IPS-18a (cell line): ENCODE results near the gene ALKBH8.
"Not testable (repeated sequence)": the region's sequence is repeated elsewhere in the genome, so short reads cannot be mapped to it uniquely, and the experiment has no call there.

Experiments used
- H3K27ac ChIP-seq: one replicate; pipeline ENCODE4 v1.5.1; 2013; ENCODE audit warnings: low read length
- H3K27me3 ChIP-seq: one replicate; pipeline ENCODE4 v1.6.1; 2013; ENCODE audit warnings: mild to moderate bottlenecking, low read length; ENCODE audit not compliant: control insufficient read depth, insufficient read depth
- H3K36me3 ChIP-seq: one replicate; pipeline ENCODE4 v1.6.1; 2013; ENCODE audit warnings: low read depth, low read length; ENCODE audit not compliant: control insufficient read depth
- H3K4me1 ChIP-seq: one replicate; pipeline ENCODE4 v1.6.1; 2013; ENCODE audit warnings: low read depth, low read length; ENCODE audit not compliant: control insufficient read depth
- H3K4me3 ChIP-seq: one replicate; pipeline ENCODE4 v1.5.1; 2013; ENCODE audit warnings: low read length
- H3K9ac ChIP-seq: one replicate; pipeline ENCODE4 v1.6.1; 2013; ENCODE audit warnings: mild to moderate bottlenecking, low read length, moderate library complexity
- H3K9me3 ChIP-seq: one replicate; pipeline ENCODE4 v1.6.1; 2013; ENCODE audit warnings: low read depth, low read length; ENCODE audit not compliant: control insufficient read depth

ALKBH8 gene

DNA sequence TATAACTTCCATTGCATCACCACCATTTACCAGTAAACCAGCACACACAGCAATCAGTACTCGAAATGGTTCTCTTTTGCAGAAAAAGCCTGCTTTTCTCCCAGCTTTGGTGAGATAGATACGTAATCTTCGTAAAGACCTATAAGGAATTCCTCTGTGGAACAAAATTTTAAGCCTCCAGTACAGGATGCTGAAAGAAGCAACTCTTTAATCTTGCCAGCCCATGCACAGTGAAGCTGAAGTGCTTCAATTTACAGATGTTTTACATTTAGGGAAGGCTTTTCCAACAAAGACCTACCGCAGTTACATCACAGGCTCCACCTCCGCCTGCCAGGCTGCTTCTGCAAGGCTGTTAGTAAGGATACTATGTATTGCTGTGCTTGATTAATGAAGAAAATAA lies 27.3 kb upstream of the ALKBH8 start:
- H3K9me3 ChIP-seq, result no peaks in the 10 kb centered on the region
- H3K27ac ChIP-seq, result no peak overlapping the region
- no peak overlapping the region for H3K9ac ChIP-seq
- peaks cover 15% of the 10 kb centered on the region for H3K4me1 ChIP-seq
- H3K4me3 ChIP-seq, result peak overlapping the region; percentile 83
- H3K36me3 ChIP-seq, result no peaks in the 10 kb centered on the region
- peaks cover 72% of the 10 kb centered on the region for H3K27me3 ChIP-seq

DNA sequence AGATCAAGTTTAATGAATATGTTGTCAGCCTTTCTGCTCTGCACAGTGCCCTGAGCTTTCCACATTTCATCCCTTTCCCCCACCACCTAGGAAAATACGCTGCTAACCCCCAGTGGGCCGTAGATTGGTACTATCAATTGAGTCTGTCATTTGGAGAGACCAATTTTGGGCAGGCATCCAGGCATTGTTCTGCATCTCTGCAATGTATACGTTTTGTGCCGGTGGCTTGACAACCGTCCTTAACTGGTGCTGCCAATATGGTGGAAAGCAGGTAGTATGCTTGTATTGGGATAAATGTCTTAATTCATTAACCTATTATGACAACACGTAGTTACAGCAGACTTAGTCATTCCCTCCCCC lies 26.7 kb upstream of the ALKBH8 start:
- peaks cover 15% of the 10 kb centered on the region for H3K4me1 ChIP-seq
- H3K9me3 ChIP-seq, result no peaks in the 10 kb centered on the region
- peaks cover 78% of the 10 kb centered on the region for H3K27me3 ChIP-seq
- H3K36me3 ChIP-seq, result no peaks in the 10 kb centered on the region
- no peak overlapping the region for H3K27ac ChIP-seq
- H3K4me3 ChIP-seq, result peak overlapping the region; percentile 83
- no peak overlapping the region for H3K9ac ChIP-seq

DNA sequence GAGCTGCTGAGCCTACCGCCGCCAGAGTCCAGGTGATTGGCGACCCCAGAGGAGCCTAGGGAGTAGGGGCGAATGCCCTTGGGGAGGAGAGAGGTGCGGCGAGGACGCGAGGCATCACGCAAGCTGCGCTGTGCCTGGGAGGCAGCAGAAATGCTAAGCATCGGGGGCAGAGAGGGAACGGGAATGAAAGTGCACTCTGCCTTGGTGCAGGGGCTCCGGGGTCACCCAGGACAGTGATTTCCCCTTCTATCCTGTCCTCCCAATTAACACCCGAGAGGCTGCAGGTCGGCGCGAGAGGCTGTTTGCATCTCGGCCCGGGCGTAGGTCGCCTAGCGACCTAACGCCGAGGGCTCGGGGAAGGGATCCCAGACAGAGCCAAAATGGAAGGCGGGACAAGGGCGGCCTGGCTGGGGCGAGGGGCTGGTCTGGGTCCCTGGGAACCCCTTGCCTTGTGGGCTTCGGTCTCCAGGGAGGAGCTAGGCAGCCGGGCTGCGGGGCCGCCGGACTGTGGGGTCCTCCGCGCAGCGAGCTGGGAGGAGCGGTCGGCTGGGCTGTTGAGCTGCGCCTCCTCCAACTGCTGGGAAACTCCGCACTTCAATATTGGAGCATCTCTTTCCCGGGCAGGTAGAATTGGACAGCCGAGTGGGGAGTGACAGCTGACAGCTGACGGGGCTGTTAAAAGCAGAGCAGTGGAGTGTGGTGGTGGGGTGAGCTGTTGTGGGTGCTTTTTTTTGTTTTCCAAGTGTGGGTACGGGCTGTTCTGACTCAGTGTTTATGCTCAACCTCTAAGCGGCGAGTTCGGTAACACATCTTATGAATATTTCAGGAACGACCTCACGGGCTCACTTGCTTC lies 26.1 kb upstream of the ALKBH8 start:
- H3K4me3 ChIP-seq, result peak overlapping the region; percentile 83
- no peak overlapping the region for H3K27ac ChIP-seq
- peaks cover 15% of the 10 kb centered on the region for H3K4me1 ChIP-seq
- H3K9ac ChIP-seq, result peak overlapping the region; percentile 31
- no peaks in the 10 kb centered on the region for H3K9me3 ChIP-seq
- H3K27me3 ChIP-seq, result peaks cover 80% of the 10 kb centered on the region
- no peaks in the 10 kb centered on the region for H3K36me3 ChIP-seq

DNA sequence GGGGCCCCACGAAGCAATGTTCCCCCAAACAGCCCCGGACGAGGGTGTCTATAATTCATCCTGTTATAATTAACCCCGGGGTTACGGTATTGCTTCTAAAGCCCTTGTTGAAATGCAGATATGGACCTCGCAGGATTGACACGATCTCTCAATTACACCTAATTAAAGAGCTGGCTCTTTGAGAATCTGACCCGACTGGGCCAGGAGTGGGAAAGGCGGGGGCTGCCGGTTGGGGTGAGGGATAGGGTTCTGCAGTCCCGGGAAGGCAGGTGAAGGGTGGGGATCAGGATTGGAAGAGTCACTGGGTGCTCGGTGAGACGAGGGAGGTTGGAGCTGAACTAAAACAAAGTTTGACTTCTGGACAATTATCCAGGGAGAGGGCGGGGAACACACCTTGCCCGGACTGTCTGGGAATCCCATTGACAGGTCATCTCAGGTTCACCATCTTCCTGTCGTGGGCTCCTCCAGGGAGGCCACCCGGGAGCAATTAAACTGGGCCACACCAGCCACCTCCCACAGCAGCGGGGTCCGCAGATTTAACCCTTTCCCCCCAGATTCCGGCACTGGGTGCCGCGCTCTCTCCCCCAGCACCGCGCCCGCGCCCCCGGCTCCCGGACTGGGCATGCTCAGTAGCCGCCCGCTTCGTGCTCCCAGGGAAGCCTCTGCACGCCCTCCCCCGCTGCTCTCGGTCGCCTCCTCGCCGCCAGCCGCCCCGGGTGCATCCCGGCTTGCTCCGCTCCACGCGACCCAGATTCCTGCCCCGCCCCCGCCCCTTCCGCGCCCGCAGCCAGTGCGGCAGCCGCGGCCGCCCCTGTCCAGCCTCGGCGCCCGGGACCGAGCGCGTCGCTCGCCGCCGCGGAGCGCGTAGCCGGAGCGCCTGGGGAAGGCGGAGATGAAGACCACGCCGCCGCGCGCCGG lies 25.2 kb upstream of the ALKBH8 start, which contains the start of gene ELMOD1:
Gene ELMOD1 (plus strand): TSS at position 688 of the 918 bp plus-strand sequence. CDS start 27,043 bp downstream, outside the sequence.
- Histone ChIP-seq H3K36me3 (no peaks in the 10 kb centered on the region), H3K4me3 (peak within 1 kb of the TSS; percentile 83), H3K27ac (no peak within 1 kb of the TSS), H3K9me3 (no peaks in the 10 kb centered on the region), H3K4me1 (peaks cover 15% of the 10 kb centered on the region), H3K9ac (peak within 1 kb of the TSS; percentile 31), H3K27me3 (peaks cover 80% of the 10 kb centered on the region)

DNA sequence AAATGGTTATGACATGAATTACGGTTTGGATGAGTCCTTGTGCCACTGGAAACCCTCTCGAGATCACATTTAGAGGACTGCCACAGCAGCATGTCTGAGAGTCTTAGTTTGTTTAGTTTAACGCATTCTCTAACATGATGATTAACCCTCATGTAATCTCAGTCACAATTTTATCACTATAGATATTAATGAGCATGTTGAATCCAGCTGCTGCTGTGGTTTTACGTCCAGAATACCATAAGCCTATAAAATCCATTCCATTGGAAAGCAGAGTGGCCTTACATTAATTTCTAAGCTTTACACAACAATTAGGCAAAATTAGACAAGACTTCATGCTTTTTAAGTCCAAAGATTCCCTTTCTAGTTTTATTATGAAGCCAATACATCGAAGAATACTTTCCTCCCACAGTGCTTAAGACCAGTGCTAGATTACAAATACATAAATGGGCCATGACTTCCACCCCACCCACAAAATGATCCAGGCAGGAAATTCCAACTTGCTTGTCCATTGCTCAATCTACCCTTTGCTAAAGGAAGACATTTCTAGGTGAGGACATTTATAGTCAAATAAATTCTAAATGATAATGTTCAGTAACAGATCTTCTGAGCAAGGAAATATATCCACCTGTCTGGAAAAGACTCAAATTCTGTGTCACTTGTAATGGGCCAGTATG lies 21.9 kb upstream of the ALKBH8 start:
- H3K9ac ChIP-seq, result no peak overlapping the region
- no peak overlapping the region for H3K27ac ChIP-seq
- H3K36me3 ChIP-seq, result no peaks in the 10 kb centered on the region
- no peak overlapping the region for H3K4me3 ChIP-seq
- peaks cover 1% of the 10 kb centered on the region for H3K4me1 ChIP-seq
- no peaks in the 10 kb centered on the region for H3K9me3 ChIP-seq
- peaks cover 53% of the 10 kb centered on the region for H3K27me3 ChIP-seq

DNA sequence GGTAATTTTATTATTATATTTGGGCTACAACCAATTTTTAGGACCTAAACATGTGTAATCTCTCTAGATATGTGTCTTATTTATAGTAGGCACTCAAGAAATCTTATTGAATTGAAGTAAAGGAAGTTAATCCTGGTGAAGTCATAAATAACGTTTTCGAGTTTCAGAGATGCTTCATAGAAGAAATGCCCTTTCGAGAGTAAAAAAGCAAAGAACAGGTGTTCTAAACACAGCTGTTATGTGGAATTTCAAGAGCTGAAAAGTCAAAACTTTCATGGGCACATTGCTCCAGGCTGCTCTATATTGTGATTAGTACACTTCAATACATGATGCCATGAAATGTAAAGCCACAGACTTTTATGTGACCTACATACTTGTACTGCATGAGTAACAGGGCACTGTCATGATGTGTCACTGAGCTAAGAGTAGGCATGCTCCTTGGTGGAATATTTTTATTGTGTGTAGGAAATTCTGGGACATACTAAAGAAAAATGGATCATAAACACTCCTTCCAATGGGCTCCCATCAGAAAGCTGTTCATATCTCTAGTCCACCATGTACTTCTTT lies 18.2 kb upstream of the ALKBH8 start:
- Histone ChIP-seq H3K27ac (no peak overlapping the region), H3K36me3 (no peaks in the 10 kb centered on the region), H3K27me3 (peaks cover 16% of the 10 kb centered on the region), H3K4me3 (no peak overlapping the region), H3K4me1 (no peaks in the 10 kb centered on the region), H3K9ac (no peak overlapping the region), H3K9me3 (no peaks in the 10 kb centered on the region)

DNA sequence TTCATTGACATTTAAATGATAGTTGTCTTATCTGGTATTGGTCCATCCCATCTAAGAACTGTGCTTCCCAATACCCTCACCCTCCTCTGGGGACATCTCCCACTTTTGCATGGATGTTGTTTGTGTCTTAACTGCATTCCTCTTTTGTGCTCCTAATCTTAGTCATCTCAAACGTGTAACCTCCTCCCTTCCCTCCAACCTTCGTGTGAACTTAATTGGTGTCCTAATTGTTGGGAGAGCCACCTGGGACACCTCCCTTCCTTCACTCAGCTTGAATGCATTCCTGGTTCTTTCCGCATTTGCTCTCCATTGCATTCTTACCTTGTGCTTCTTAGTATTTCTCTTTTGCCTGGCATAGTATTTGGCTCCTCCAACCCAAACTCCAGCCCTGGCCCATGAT lies 15.6 kb upstream of the ALKBH8 start:
- Histone ChIP-seq H3K27me3 (no peaks in the 10 kb centered on the region), H3K4me1 (no peaks in the 10 kb centered on the region), H3K9ac (no peak overlapping the region), H3K36me3 (no peaks in the 10 kb centered on the region), H3K9me3 (no peaks in the 10 kb centered on the region), H3K27ac (no peak overlapping the region), H3K4me3 (no peak overlapping the region)

DNA sequence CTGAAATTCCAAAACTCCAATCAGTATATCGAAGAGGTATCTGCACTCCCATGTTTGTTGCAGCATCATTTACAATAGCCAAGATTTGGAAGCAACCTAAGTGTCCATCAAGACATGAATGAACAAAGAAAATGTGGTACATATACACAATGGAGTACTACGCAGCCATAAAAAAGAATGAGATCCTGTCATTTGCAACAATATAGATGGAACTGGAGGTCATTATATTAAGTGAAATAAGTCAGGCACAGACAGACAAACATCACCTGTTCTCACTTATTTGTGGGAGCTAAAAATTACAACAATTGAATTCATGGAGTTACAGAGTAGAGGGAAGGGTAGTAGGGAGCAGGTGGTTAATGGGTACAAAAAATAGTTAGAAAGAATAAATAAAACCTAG lies 13.6 kb upstream of the ALKBH8 start:
- H3K36me3 ChIP-seq, H3K4me3 ChIP-seq: not testable (repeated sequence)

DNA sequence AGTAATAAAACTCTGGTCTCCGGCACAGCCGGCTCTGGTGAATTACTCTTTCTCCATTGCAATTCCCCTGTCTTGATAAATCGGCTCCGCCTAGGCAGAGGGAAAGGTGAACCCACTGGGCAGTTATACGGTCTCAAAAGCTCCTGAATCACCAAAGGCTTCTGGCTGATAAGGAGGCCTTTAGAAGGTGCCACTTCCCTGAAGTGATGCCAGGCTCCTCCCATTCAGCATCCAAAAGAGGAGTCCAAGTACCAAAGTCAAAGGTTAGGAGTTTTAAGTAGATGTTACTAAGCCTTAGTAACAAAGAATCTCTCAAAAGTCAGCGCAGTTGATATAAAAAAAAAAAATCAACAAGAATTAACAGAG lies 11.8 kb upstream of the ALKBH8 start:
- Histone ChIP-seq H3K9ac (no peak overlapping the region), H3K36me3 (no peaks in the 10 kb centered on the region), H3K4me1 (no peaks in the 10 kb centered on the region), H3K9me3 (no peaks in the 10 kb centered on the region), H3K4me3 (no peak overlapping the region), H3K27me3 (no peaks in the 10 kb centered on the region), H3K27ac (no peak overlapping the region)

More for the DNA sequence above, 13.6 kb upstream of the ALKBH8 start:
- H3K9me3 ChIP-seq, H3K4me1 ChIP-seq, H3K27me3 ChIP-seq, H3K27ac ChIP-seq, H3K9ac ChIP-seq: not testable (repeated sequence)

DNA sequence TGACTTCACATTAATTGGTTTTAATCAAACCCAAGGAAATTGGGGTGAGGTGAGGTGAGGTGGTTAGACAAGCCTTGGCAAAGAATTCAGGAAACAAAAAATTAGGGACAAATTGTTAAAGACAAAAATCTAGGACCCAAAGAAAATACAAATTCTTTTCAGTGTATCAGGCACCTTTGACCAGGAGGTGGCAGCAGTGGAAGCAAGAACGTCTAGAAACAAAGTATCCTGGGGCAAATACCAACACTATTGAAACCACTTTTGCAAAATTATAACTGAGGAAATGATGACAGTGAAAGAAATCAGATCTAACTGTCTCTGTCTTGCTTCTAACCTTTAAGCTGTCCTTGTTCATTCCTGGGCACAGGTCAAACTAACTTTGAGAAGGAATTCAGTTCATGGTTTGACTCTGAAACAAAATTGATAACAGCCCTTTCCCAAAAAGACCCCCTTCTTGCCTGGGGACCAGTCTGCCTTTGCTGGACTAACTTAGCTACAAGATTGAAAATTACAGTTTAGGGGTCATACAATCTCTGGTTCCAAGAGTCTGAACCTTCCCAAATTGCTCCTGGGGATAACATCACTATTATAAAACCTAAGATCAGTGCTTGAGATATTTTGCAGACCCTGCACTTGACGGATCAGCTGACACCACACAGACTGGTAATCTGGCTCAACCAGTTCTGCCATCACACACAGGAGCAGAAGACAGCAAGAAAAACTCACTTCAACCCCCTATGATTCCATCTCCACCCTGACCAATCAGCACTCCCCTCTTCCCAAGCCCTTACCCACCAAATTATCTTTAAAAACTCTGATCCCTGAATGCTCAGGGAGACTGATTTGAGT lies 11.2 kb upstream of the ALKBH8 start:
- H3K36me3 ChIP-seq, H3K9ac ChIP-seq, H3K9me3 ChIP-seq, H3K27ac ChIP-seq, H3K27me3 ChIP-seq, H3K4me1 ChIP-seq, H3K4me3 ChIP-seq: not testable (repeated sequence)
